Esophagus squamous epithelium (tissue), 5 donors: ENCODE measurements around the gene JDP2. TPM values are rescaled to one million over a fixed set of nuclear protein-coding genes. Genes with fewer than 3 reads are reported as not detected.

Source experiments
- DNase-seq: peaks from one replicate; lab custom pipeline; 2025; lab: John Stamatoyannopoulos, UW
- H3K27ac ChIP-seq, 4 donors: fragments of 200-600 bp; sonication (generic); one replicate each; pipeline ENCODE4 v1.5.1; 2016 to 2019; ENCODE audit warnings: mild to moderate bottlenecking in 1 of 4
- H3K27me3 ChIP-seq, 4 donors: fragments of 200-600 bp; sonication (generic); 1 replicate in 3 of 4; 2 replicates in 1 of 4; pipeline versions ENCODE4 v1.5.1 to v1.6.0; 2017 to 2021; ENCODE audit warnings: antibody characterized with exemption in 1 of 4
- H3K36me3 ChIP-seq, 3 donors: fragments of 200-600 bp; sonication (generic); one replicate each; pipeline ENCODE4 v1.5.1; 2016 to 2019
- H3K4me1 ChIP-seq, 3 donors: fragments of 200-600 bp; sonication (generic); one replicate each; pipeline ENCODE4 v1.5.1; 2017 to 2019
- H3K4me3 ChIP-seq, 4 donors: fragments of 200-600 bp; sonication (generic); 1 replicate in 3 of 4; 2 replicates in 1 of 4; pipeline ENCODE4 v1.5.1; 2016 to 2019; ENCODE audit warnings: mild to moderate bottlenecking in 2 of 4, moderate library complexity in 1 of 4
- H3K9me3 ChIP-seq, 3 donors: fragments of 200-600 bp; sonication (generic); one replicate each; pipeline ENCODE4 v1.5.1; 2016 to 2019
- CTCF ChIP-seq, 6 experiments: fragments of 450-650 bp in 4 of 6; fragments of 200-600 bp in 2 of 6; sonication (generic) in 2 of 6; IDR thresholded peaks; one replicate each; pipeline ENCODE4 v1.5.1; 2016 to 2019; ENCODE audit warnings: antibody characterized with exemption in 6 of 6, mild to moderate bottlenecking in 4 of 6, moderate library complexity in 4 of 6
- POLR2A ChIP-seq, 4 donors: fragments of 450-650 bp; IDR thresholded peaks; one replicate each; pipeline ENCODE4 v1.6.1; 2017; ENCODE audit warnings: antibody characterized with exemption in 4 of 4, mild to moderate bottlenecking in 4 of 4, moderate library complexity in 3 of 4
- WGBS, 2 donors: methylation state at CpG; one replicate each; pipeline ENCODE4 v1.1.5; 2018; 5-methylcytosine and 5-hydroxymethylcytosine counted together
- intact Hi-C: fragments of 100-400 bp; cut with DNase I; formaldehyde crosslinking; loops from one replicate; pipeline ENCODE4 v1.15.0; 2022
- total RNA-seq, 4 donors: library from RNA; depleted of rRNA; stranded (reverse); fragments of >200 nt; gene quantifications; one replicate each; pipeline ENCODE4 v1.1.0, GENCODE V29; 2016
- donor health status: DM: yes; HTN: yes; CAD: no.

Gene JDP2
- total RNA-seq, 4 donors from 2014 or later: 20.9 to 41.8 (median 36.9) TPM

- 89% methylated on average over 7 to 8 of the region's 9 CpGs for WGBS, 2 donors
- intact Hi-C loops: no loop called here
Measured at GRCh38 chr14:75393794-75394193, 34.0 kb upstream of the JDP2 start.

GRCh38 chr14:75395862-75396261, 32.0 kb upstream of the JDP2 start:
- intact Hi-C loops: no loop called here
- WGBS, 2 donors: 84 to 90% methylated on average over 5 of the region's 5 CpGs

More at GRCh38 chr14:75393794-75394193, 34.0 kb upstream of the JDP2 start:
- no peak for TF ChIP-seq POLR2A (IDR thresholded peaks at IDR 0.05)
- no peak for TF ChIP-seq CTCF (IDR thresholded peaks at IDR 0.05)
- H3K4me3 ChIP-seq: no peak overlapping the region
- no peaks in the 10 kb centered on the region for H3K4me1 ChIP-seq
- no peaks in the 10 kb centered on the region for H3K36me3 ChIP-seq
- H3K9me3 ChIP-seq: peaks cover 0 to 6% (median 0%) of the 10 kb centered on the region in 3 donors
- DNase-seq: no peak
- H3K27me3 ChIP-seq: no peaks in the 10 kb centered on the region
- H3K27ac ChIP-seq: no peak overlapping the region

DNA sequence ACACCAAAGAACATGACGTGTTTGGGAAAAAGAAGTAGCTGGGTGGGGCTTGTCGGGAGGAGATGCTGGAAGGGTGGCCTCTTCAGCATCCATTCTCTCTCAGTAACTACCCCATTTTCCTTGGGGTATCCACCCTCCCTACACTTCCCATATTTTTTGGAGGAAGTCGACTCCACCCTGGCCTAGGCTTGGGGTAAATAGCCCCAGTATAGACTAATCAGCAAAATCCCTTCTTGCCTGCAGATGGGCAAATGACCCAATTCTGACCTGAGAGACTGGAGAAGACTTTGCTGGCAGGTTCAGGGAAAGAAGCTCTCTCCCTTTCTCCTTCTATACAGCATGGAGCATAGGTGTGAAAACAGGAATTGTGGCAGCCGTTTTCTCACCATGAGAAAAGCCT, 28.5 kb upstream of the JDP2 start:
- H3K9me3 ChIP-seq: peaks cover 0 to 6% (median 0%) of the 10 kb centered on the region in 3 donors
- WGBS, 2 donors: 82 to 84% methylated on average over 4 of the region's 4 CpGs
- intact Hi-C loops: no loop called here
- TF ChIP-seq POLR2A (IDR thresholded peaks at IDR 0.05) (no peak), CTCF (IDR thresholded peaks at IDR 0.05) (no peak)
- H3K27ac ChIP-seq: peak overlapping the region; percentile 66 to 88 (median 85)
- H3K4me1 ChIP-seq: peaks cover 19 to 32% (median 28%) of the 10 kb centered on the region in 3 donors
- H3K36me3 ChIP-seq: no peaks in the 10 kb centered on the region
- no peak overlapping the region for H3K4me3 ChIP-seq
- DNase-seq: no peak
- no peaks in the 10 kb centered on the region for H3K27me3 ChIP-seq

More at GRCh38 chr14:75395862-75396261, 32.0 kb upstream of the JDP2 start:
- Histone ChIP-seq H3K36me3 (no peaks in the 10 kb centered on the region), H3K4me3 (no peak overlapping the region), H3K27ac (no peak overlapping the region), H3K9me3 (peaks cover 0 to 6% (median 0%) of the 10 kb centered on the region in 3 donors), H3K4me1 (peaks cover 10 to 18% (median 17%) of the 10 kb centered on the region in 3 donors), H3K27me3 (no peaks in the 10 kb centered on the region)
- no peak for TF ChIP-seq CTCF (IDR thresholded peaks at IDR 0.05)
- no peak for TF ChIP-seq POLR2A (IDR thresholded peaks at IDR 0.05)
- no peak for DNase-seq

DNA sequence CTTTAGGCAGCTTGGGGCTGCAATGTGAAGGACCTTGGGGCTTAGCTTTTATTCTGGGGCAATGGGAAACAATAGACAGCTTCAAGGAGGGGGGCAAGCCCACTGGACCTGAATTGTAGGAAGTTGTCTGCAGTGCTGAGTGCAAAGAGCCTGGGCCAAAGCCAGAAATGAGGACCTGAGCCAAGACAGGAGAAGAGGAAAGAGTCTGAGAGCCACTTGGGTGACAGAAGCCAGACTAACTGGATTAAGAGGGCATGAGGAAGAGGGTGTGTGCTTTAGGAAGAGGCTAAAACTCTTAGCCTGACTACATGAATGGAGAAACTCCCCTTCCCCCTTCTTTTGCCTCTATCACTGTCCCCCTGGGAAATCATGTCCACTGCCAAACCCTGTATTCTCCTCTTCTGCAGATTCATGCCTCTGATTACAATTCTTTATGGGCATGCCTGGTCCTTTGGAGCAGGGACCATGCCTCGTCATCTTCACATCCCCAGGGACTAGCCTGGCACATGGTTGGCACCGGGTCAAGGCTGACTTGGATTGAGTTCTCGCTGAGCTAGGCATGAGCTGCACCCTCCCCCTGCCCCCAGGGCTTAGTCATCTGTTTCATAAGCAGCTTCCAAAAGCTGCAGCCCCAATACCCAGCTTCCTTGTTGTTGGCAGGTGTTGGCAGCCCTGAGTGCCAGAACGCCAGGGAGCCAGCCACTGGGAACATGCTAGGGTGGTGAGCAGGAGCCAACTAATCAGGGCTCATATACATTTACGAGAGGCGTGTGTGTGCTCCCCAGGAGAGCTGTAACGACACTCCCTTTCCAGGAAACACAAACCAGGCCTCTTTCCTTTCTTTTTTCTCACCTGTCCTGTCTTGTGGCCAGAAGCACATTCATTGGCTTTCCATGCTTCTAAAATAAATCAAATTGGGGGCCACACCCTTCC, 27.7 kb upstream of the JDP2 start:
- intact Hi-C loops: no loop called here
- peak; percentile 51 for DNase-seq
- TF ChIP-seq CTCF (IDR thresholded peaks at IDR 0.05) (no peak), POLR2A (IDR thresholded peaks at IDR 0.05) (no peak)
- peak overlapping the region; percentile 66 to 88 (median 85) for H3K27ac ChIP-seq
- H3K27me3 ChIP-seq: no peaks in the 10 kb centered on the region
- H3K36me3 ChIP-seq: no peaks in the 10 kb centered on the region
- no peak overlapping the region for H3K4me3 ChIP-seq
- 10 to 24% methylated on average over 6 of the region's 7 CpGs for WGBS, 2 donors
- peaks cover 0 to 6% (median 0%) of the 10 kb centered on the region in 3 donors for H3K9me3 ChIP-seq
- peaks cover 19 to 32% (median 28%) of the 10 kb centered on the region in 3 donors for H3K4me1 ChIP-seq

DNA sequence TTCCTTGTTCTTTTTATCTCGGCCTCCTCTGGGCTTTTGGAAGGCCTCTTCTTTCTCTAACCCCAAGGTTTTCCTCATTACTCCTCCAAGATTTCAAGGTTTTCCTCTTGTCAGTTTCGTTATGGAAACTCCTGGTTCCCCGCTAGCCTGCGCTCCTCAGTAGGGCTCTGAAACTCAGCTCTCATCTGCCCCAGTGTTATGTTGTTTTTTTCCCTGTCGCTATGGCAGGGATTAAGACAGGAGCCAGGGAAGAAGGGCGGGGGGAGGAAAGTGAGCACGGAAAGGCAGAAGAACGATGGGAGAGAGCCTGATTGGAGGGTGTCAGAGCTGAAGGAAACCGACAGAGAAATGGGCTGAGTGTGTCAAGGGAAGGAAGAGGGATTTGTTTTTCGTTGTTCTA, 26.5 kb upstream of the JDP2 start:
- peaks cover 19 to 32% (median 28%) of the 10 kb centered on the region in 3 donors for H3K4me1 ChIP-seq
- H3K9me3 ChIP-seq: peaks cover 0 to 6% (median 0%) of the 10 kb centered on the region in 3 donors
- peak overlapping the region in 2 of 4 donors; percentile 10 to 13 for H3K4me3 ChIP-seq
- H3K27me3 ChIP-seq: no peaks in the 10 kb centered on the region
- H3K27ac ChIP-seq: peak overlapping the region; percentile 66 to 88 (median 85)
- 9 to 31% methylated on average over 9 to 10 of the region's 10 CpGs for WGBS, 2 donors
- intact Hi-C loops: no loop called here
- DNase-seq: no peak
- H3K36me3 ChIP-seq: no peaks in the 10 kb centered on the region
- no peak for TF ChIP-seq CTCF (IDR thresholded peaks at IDR 0.05)
- TF ChIP-seq POLR2A (IDR thresholded peaks at IDR 0.05): no peak
